ENCODE measurements around the gene CBX2.
"Not testable (repeated sequence)": the region's sequence is repeated elsewhere in the genome, so short reads cannot be mapped to it uniquely, and the experiment has no call there.

CBX2 gene

GRCh38 chr17:79750650-79751545, 27.1 kb upstream of the CBX2 start:
- ATAC-seq (ENCODE audit: insufficient read depth, low read depth) (no peak), DNase-seq (no peak)
- Histone ChIP-seq H3K4me2 (ENCODE audit: insufficient read depth, low read length) (no peak overlapping the region), H2AFZ (ENCODE audit: low read depth, low read length) (no peak overlapping the region), H3K36me3 (ENCODE audit: insufficient read depth, low read length) (no peaks in the 10 kb centered on the region), H3K27ac (ENCODE audit: low read length) (no peak overlapping the region), H3K79me2 (ENCODE audit: insufficient read depth, low read length) (no peaks in the 10 kb centered on the region), H4K20me1 (ENCODE audit: insufficient read depth, low read length) (no peaks in the 10 kb centered on the region), H3K9me3 (ENCODE audit: insufficient read depth, low read length, severe bottlenecking) (no peaks in the 10 kb centered on the region), H3K4me1 (ENCODE audit: insufficient read depth, low read length) (peaks cover 7% of the 10 kb centered on the region), H3K9ac (ENCODE audit: low read depth, low read length) (no peak overlapping the region), H3K27me3 (ENCODE audit: insufficient read depth, low read length, poor library complexity) (no peaks in the 10 kb centered on the region), H3K4me3 (ENCODE audit: low read depth in 1 of 2, low read length in 2 of 2) (no peak overlapping the region)
- TF ChIP-seq CTCF (IDR thresholded peaks at IDR 0.05; ENCODE audit: borderline replicate concordance, extremely low read depth, low read length, poor library complexity, severe bottlenecking) (no peak), EZH2 (IDR thresholded peaks at IDR 0.05; ENCODE audit: borderline replicate concordance, low read depth, low read length, severe bottlenecking) (no peak)

GRCh38 chr17:79752175-79752574, 25.8 kb upstream of the CBX2 start:
- Histone ChIP-seq H4K20me1 (ENCODE audit: insufficient read depth, low read length) (no peaks in the 10 kb centered on the region), H3K27me3 (ENCODE audit: insufficient read depth, low read length, poor library complexity) (no peaks in the 10 kb centered on the region), H2AFZ (ENCODE audit: low read depth, low read length) (no peak overlapping the region), H3K79me2 (ENCODE audit: insufficient read depth, low read length) (no peaks in the 10 kb centered on the region), H3K4me3 (ENCODE audit: low read depth in 1 of 2, low read length in 2 of 2) (no peak overlapping the region), H3K4me2 (ENCODE audit: insufficient read depth, low read length) (no peak overlapping the region), H3K9me3 (ENCODE audit: insufficient read depth, low read length, severe bottlenecking) (no peaks in the 10 kb centered on the region), H3K36me3 (ENCODE audit: insufficient read depth, low read length) (no peaks in the 10 kb centered on the region), H3K27ac (ENCODE audit: low read length) (no peak overlapping the region), H3K9ac (ENCODE audit: low read depth, low read length) (no peak overlapping the region), H3K4me1 (ENCODE audit: insufficient read depth, low read length) (no peaks in the 10 kb centered on the region)
- TF ChIP-seq CTCF (IDR thresholded peaks at IDR 0.05; ENCODE audit: borderline replicate concordance, extremely low read depth, low read length, poor library complexity, severe bottlenecking): no peak
- no peak for TF ChIP-seq EZH2 (IDR thresholded peaks at IDR 0.05; ENCODE audit: borderline replicate concordance, low read depth, low read length, severe bottlenecking)
- ATAC-seq (ENCODE audit: insufficient read depth, low read depth) (no peak), DNase-seq (no peak)

DNA sequence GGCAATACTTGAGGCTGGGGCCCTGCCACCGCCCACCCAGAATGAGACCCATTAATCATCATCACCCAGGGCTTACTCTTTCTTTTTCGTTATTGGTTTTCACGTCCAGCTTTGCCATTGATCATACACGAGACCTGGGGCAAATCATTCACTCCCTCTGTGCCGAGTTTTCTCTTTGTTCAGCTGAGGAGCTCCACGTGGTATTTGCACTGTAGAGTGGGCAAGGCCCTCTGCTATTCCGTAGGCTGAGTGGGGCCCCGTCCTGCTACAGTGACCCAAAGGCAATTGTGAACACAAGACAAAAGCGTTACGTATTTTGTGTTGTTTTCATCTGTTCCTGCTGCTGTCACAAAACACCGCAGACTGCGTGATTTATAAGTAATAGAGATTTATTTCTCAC, 23.6 kb upstream of the CBX2 start:
- Histone ChIP-seq H3K27ac (ENCODE audit: low read length) (no peak overlapping the region), H3K4me2 (ENCODE audit: insufficient read depth, low read length) (no peak overlapping the region), H3K27me3 (ENCODE audit: insufficient read depth, low read length, poor library complexity) (no peaks in the 10 kb centered on the region)

GRCh38 chr17:79754903-79755302, 23.0 kb upstream of the CBX2 start:
- not testable (repeated sequence) for H4K20me1 ChIP-seq (ENCODE audit: insufficient read depth, low read length)

More for the DNA sequence above, 23.6 kb upstream of the CBX2 start:
- no peaks in the 10 kb centered on the region for H3K9me3 ChIP-seq (ENCODE audit: insufficient read depth, low read length, severe bottlenecking)
- ATAC-seq (ENCODE audit: insufficient read depth, low read depth) (no peak), DNase-seq (no peak)
- no peak overlapping the region for H3K9ac ChIP-seq (ENCODE audit: low read depth, low read length)
- TF ChIP-seq CTCF (IDR thresholded peaks at IDR 0.05; ENCODE audit: borderline replicate concordance, extremely low read depth, low read length, poor library complexity, severe bottlenecking): no peak
- TF ChIP-seq EZH2 (IDR thresholded peaks at IDR 0.05; ENCODE audit: borderline replicate concordance, low read depth, low read length, severe bottlenecking): no peak
- H3K79me2 ChIP-seq (ENCODE audit: insufficient read depth, low read length): no peaks in the 10 kb centered on the region
- H3K36me3 ChIP-seq (ENCODE audit: insufficient read depth, low read length): no peaks in the 10 kb centered on the region
- no peak overlapping the region for H3K4me3 ChIP-seq (ENCODE audit: low read depth in 1 of 2, low read length in 2 of 2)
- H4K20me1 ChIP-seq (ENCODE audit: insufficient read depth, low read length): no peaks in the 10 kb centered on the region
- H3K4me1 ChIP-seq (ENCODE audit: insufficient read depth, low read length): peaks cover under 1% of the 10 kb centered on the region; the same call in 1 of the 2 replicates
- H2AFZ ChIP-seq (ENCODE audit: low read depth, low read length): no peak overlapping the region

More at GRCh38 chr17:79754903-79755302, 23.0 kb upstream of the CBX2 start:
- DNase-seq; H3K27me3 ChIP-seq (ENCODE audit: insufficient read depth, low read length, poor library complexity); H3K9me3 ChIP-seq (ENCODE audit: insufficient read depth, low read length, severe bottlenecking); ATAC-seq (ENCODE audit: insufficient read depth, low read depth); H3K4me3 ChIP-seq (ENCODE audit: low read depth in 1 of 2, low read length in 2 of 2); H3K9ac ChIP-seq (ENCODE audit: low read depth, low read length); H3K36me3 ChIP-seq (ENCODE audit: insufficient read depth, low read length); H3K4me2 ChIP-seq (ENCODE audit: insufficient read depth, low read length); H3K4me1 ChIP-seq (ENCODE audit: insufficient read depth, low read length); H3K79me2 ChIP-seq (ENCODE audit: insufficient read depth, low read length); H2AFZ ChIP-seq (ENCODE audit: low read depth, low read length); H3K27ac ChIP-seq (ENCODE audit: low read length): not testable (repeated sequence)

All from DND-41 (cell line).